Measurements from ENCODE around the gene CD59.
A peak's percentile ranks its signal among the peaks of the same experiment; 100 is the strongest.

Gene CD59

GRCh38 chr11:33721426-33721825 is 14.8 kb downstream of the CD59 start:
- TF ChIP-seq MAX (IDR thresholded peaks at IDR 0.05; ENCODE audit: low read depth, low read length), result no peak
- no peak for TF ChIP-seq CTCF (IDR thresholded peaks at IDR 0.05; ENCODE audit: low read depth, low read length)
- TF ChIP-seq POLR2A (IDR thresholded peaks at IDR 0.05; ENCODE audit: extremely low read depth, insufficient read length), result no peak
- no peak for TF ChIP-seq MYC (IDR thresholded peaks at IDR 0.05; ENCODE audit: low read depth, low read length)
- no peak for DNase-seq (ENCODE audit: low read depth)
- H3K4me3 ChIP-seq (ENCODE audit: low read depth, low read length), result no peak overlapping the region

- no peak for TF ChIP-seq POLR2A (IDR thresholded peaks at IDR 0.05; ENCODE audit: extremely low read depth, insufficient read length)
- TF ChIP-seq CTCF (IDR thresholded peaks at IDR 0.05; ENCODE audit: low read depth, low read length), result no peak
- TF ChIP-seq MAX (IDR thresholded peaks at IDR 0.05; ENCODE audit: low read depth, low read length), result no peak
- TF ChIP-seq MYC (IDR thresholded peaks at IDR 0.05; ENCODE audit: low read depth, low read length), result no peak
- H3K4me3 ChIP-seq (ENCODE audit: low read depth, low read length), result no peak overlapping the region
- DNase-seq (ENCODE audit: low read depth), result no peak
Measured at GRCh38 chr11:33719587-33719986, 16.6 kb downstream of the CD59 start.

GRCh38 chr11:33718440-33718839 is 17.8 kb downstream of the CD59 start:
- TF ChIP-seq CTCF (IDR thresholded peaks at IDR 0.05; ENCODE audit: low read depth, low read length) (no peak), MAX (IDR thresholded peaks at IDR 0.05; ENCODE audit: low read depth, low read length) (no peak), MYC (IDR thresholded peaks at IDR 0.05; ENCODE audit: low read depth, low read length) (no peak), POLR2A (IDR thresholded peaks at IDR 0.05; ENCODE audit: extremely low read depth, insufficient read length) (no peak)
- no peak for DNase-seq (ENCODE audit: low read depth)
- H3K4me3 ChIP-seq (ENCODE audit: low read depth, low read length), result no peak overlapping the region

- H3K4me3 ChIP-seq (ENCODE audit: low read depth, low read length), result no peak overlapping the region
- DNase-seq (ENCODE audit: low read depth), result peak; percentile 53
- peak; percentile 37 for TF ChIP-seq CTCF (IDR thresholded peaks at IDR 0.05; ENCODE audit: low read depth, low read length)
- TF ChIP-seq MAX (IDR thresholded peaks at IDR 0.05; ENCODE audit: low read depth, low read length), result no peak
Measured at GRCh38 chr11:33716243-33716642, 20.0 kb downstream of the CD59 start.

GRCh38 chr11:33713856-33714398 is 22.3 kb downstream of the CD59 start:
- no peak overlapping the region for H3K4me3 ChIP-seq (ENCODE audit: low read depth, low read length)
- no peak for DNase-seq (ENCODE audit: low read depth)
- TF ChIP-seq CTCF (IDR thresholded peaks at IDR 0.05; ENCODE audit: low read depth, low read length), result no peak
- no peak for TF ChIP-seq MAX (IDR thresholded peaks at IDR 0.05; ENCODE audit: low read depth, low read length)
- TF ChIP-seq POLR2A (IDR thresholded peaks at IDR 0.05; ENCODE audit: extremely low read depth, insufficient read length), result no peak
- TF ChIP-seq MYC (IDR thresholded peaks at IDR 0.05; ENCODE audit: low read depth, low read length), result no peak

All from NB4 (cell line).